K562 (cell line): ENCODE data around the gene MYO1F.

ENCODE experiments used
- ATF3 ChIP-seq, 2 experiments: fragments of 450-650 bp in 1 of 2; sonication (generic) in 1 of 2; formaldehyde crosslinking in 1 of 2; IDR thresholded peaks in 1 of 2; conservative IDR thresholded peaks in 1 of 2; 2 replicates each; pipeline versions ENCODE4 v1.6.1 to v1.8.1; 2016 to 2023; ENCODE audit warnings: mild to moderate bottlenecking in 2 of 2, moderate library complexity in 2 of 2, inconsistent platforms in 1 of 2, missing genetic modification reagents in 1 of 2
- E2F6 ChIP-seq, 2 experiments: IDR thresholded peaks; 2 replicates each; pipeline ENCODE4 v1.6.1; 2011; ENCODE audit warnings: borderline replicate concordance in 1 of 2, control low read depth in 1 of 2, low read depth in 1 of 2, low read length in 1 of 2, mild to moderate bottlenecking in 1 of 2, mixed read lengths in 1 of 2, moderate library complexity in 1 of 2; ENCODE audit not compliant: insufficient read depth in 1 of 2, insufficient read length in 1 of 2, poor library complexity in 1 of 2, severe bottlenecking in 1 of 2; ENCODE audit errors: extremely low read depth in 1 of 2
- NFE2 ChIP-seq: IDR thresholded peaks from 2 replicates; pipeline ENCODE4 v1.6.1; 2014; ENCODE audit warnings: antibody characterized with exemption, low read depth
- NFIC ChIP-seq: fragments of 450-650 bp; IDR thresholded peaks from 2 replicates; pipeline ENCODE4 v1.6.1; 2017; ENCODE audit warnings: mild to moderate bottlenecking, inconsistent platforms
- ZNF444 ChIP-seq: fragments of 250-450 bp; sonication (Bioruptor Pico); IDR thresholded peaks from 2 replicates; pipeline ENCODE4 v1.4.0; 2020; ENCODE audit warnings: mild to moderate bottlenecking, moderate library complexity

- TF ChIP-seq NFE2 (no peak), ATF3 (IDR thresholded peaks at IDR 0.05) (no peak), ATF3 (CRISPR knock-in tag; conservative IDR thresholded peaks at IDR 0.05) (no peak), E2F6 (IDR thresholded peaks at IDR 0.05; ENCODE audit: borderline replicate concordance in 1 of 2, extremely low read depth in 1 of 2, insufficient read depth in 1 of 2, insufficient read length in 1 of 2, low read depth in 1 of 2, low read length in 1 of 2, poor library complexity in 1 of 2, severe bottlenecking in 1 of 2) (no peak), ZNF444 (CRISPR knock-in tag) (no peak), NFIC (no peak)
Observed at GRCh38 chr19:8600816-8601215, 23.6 kb upstream of the MYO1F start.
